ENCODE measurements around the gene MAFF. TPM values are rescaled to one million over a fixed set of nuclear protein-coding genes. Genes with fewer than 3 reads are reported as not detected.
A peak's percentile ranks its signal among the peaks of the same experiment; 100 is the strongest.

MAFF gene
- total and polyA plus RNA-seq, 9 of the 15 experiments (the other 6 are each of a cell fraction or from before 2014, with no cell fraction given) = 0.51 to 8.0 (median 5.4) TPM

- peaks cover 13 to 18% of the 10 kb centered on the region in 2 experiments; a peak in 4 of 5 replicates for H3K4me1 ChIP-seq (replicated peaks in 1 of 2; ENCODE audit: control insufficient read depth in 2 of 2, insufficient read depth in 2 of 2, low read length in 2 of 2)
- no TSS peak for BruUV-seq (replicated peaks)
- peak overlapping the region in 1 of 2 experiments; percentile 76; a peak in 2 of 4 replicates for H3K9ac ChIP-seq (ENCODE audit: insufficient read depth in 1 of 2, low read depth in 2 of 2, low read length in 2 of 2)
- no peak overlapping the region for H3K27ac ChIP-seq (ENCODE audit: extremely low read depth, low read depth, low read length)
- H3K9me3 ChIP-seq (replicated peaks; ENCODE audit: control insufficient read depth, insufficient read depth, low read depth, low read length) = no peaks in the 10 kb centered on the region
- intact Hi-C loops (cut with micrococcal nuclease) = no loop called here
- no peak for FAIRE-seq
- TF ChIP-seq GTF2F1 (IDR thresholded peaks at IDR 0.05; ENCODE audit: low read depth, low read length) (no peak), NFIC (IDR thresholded peaks at IDR 0.05) (peak; percentile 58)
- H3K36me3 ChIP-seq (ENCODE audit: control insufficient read depth, insufficient read depth, low read length) = no peaks in the 10 kb centered on the region; the same call in 2 of the 3 replicates
- no peaks in the 10 kb centered on the region for H3K27me3 ChIP-seq (ENCODE audit: control insufficient read depth in 2 of 2, insufficient read depth in 2 of 2, low read length in 2 of 2)
- H3K4me3 ChIP-seq = no peak overlapping the region
- in situ Hi-C loops (cut with MboI) = no loop called here
- peaks cover 29% of the 10 kb centered on the region; the same call in 2 of the 3 replicates for H3K79me2 ChIP-seq (ENCODE audit: control insufficient read depth, insufficient read depth, low read length)
- WGBS (ENCODE audit: insufficient coverage, low coverage, missing lambda C conversion rate) = 61% methylated on average over 3 of the region's 4 CpGs
- ATAC-seq = peak; percentile 27; the same call in 2 of the 3 replicates
- no peak overlapping the region for H2AFZ ChIP-seq (ENCODE audit: low read depth, low read length)
- H3K4me2 ChIP-seq (ENCODE audit: insufficient read depth, low read length) = no peak overlapping the region
- H3K9me1 ChIP-seq (ENCODE audit: control insufficient read depth, insufficient read depth, low read length) = no peaks in the 10 kb centered on the region
- POLR2A ChIA-PET = interaction anchor here (0.6 to 1.4 kb wide), 3 partner anchors 8 to 376 kb away, joined by 3 read pairs; no protein-coding TSS in a partner anchor
- no peaks in the 10 kb centered on the region for H4K20me1 ChIP-seq (replicated peaks; ENCODE audit: control insufficient read depth, insufficient read depth, low read length)
- no peak for DNase-seq (ENCODE audit: extremely low read depth in 1 of 4, low spot score in 3 of 4)
- CTCF ChIA-PET (ENCODE audit: low intra/inter-chr PET ratio) = no interaction called here
Measured at GRCh38 chr22:38257650-38258250, 56.0 kb downstream of the MAFF start.

DNA sequence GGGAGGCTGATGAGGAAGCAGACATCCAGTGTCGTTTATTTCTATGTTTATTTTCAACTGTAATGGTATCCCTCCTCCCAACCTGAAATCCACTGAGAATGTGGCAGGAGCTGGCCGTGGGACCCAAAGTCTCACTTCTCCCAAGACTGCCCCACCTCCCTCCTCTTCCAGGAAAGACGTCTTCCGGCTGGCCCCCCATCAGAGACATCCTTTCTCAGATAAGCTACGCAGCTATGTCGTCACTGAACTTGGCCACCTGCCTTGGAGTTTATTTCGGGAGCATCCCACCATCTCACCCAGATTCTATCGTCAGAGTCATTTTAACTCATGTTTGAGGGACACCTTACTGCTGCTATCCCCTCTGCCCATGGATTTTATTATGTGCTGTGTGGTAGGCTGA lies 57.1 kb downstream of the MAFF start:
- peaks cover 4% of the 10 kb centered on the region; the same call in 2 of the 3 replicates for H3K36me3 ChIP-seq (ENCODE audit: control insufficient read depth, insufficient read depth, low read length)
- ATAC-seq = peak; percentile 18; the same call in 1 of the 3 replicates
- H3K4me2 ChIP-seq (ENCODE audit: insufficient read depth, low read length) = no peak overlapping the region; the same call in 1 of the 2 replicates
- H3K9me3 ChIP-seq (replicated peaks; ENCODE audit: control insufficient read depth, insufficient read depth, low read depth, low read length) = no peaks in the 10 kb centered on the region
- WGBS (ENCODE audit: insufficient coverage, low coverage, missing lambda C conversion rate) = 0% methylated on average over 6 of the region's 8 CpGs
- intact Hi-C loops (cut with micrococcal nuclease) (no loop called here), in situ Hi-C loops (cut with MboI) (no loop called here)
- no peak overlapping the region for H2AFZ ChIP-seq (ENCODE audit: low read depth, low read length)
- POLR2A ChIA-PET = interaction anchor here (0.9 to 1.4 kb wide), 3 partner anchors 8 to 26 kb away, joined by 3 to 4 read pairs (median 3); no protein-coding TSS in a partner anchor
- H3K27me3 ChIP-seq (ENCODE audit: control insufficient read depth in 2 of 2, insufficient read depth in 2 of 2, low read length in 2 of 2) = no peaks in the 10 kb centered on the region
- peaks cover 29% of the 10 kb centered on the region for H3K79me2 ChIP-seq (ENCODE audit: control insufficient read depth, insufficient read depth, low read length)
- no peaks in the 10 kb centered on the region for H3K9me1 ChIP-seq (ENCODE audit: control insufficient read depth, insufficient read depth, low read length)
- no peak overlapping the region for H3K4me3 ChIP-seq
- no peak overlapping the region for H3K27ac ChIP-seq (ENCODE audit: extremely low read depth, low read depth, low read length)
- H3K9ac ChIP-seq (ENCODE audit: insufficient read depth in 1 of 2, low read depth in 2 of 2, low read length in 2 of 2) = no peak overlapping the region
- DNase-seq (ENCODE audit: extremely low read depth in 1 of 4, low spot score in 3 of 4) = peak in 2 of 4 experiments; percentile 33 to 53
- BruUV-seq (replicated peaks) = no TSS peak
- peaks cover 13 to 18% of the 10 kb centered on the region in 2 experiments; a peak in 4 of 5 replicates for H3K4me1 ChIP-seq (replicated peaks in 1 of 2; ENCODE audit: control insufficient read depth in 2 of 2, insufficient read depth in 2 of 2, low read length in 2 of 2)
- CTCF ChIA-PET (ENCODE audit: low intra/inter-chr PET ratio) = no interaction called here
- no peaks in the 10 kb centered on the region for H4K20me1 ChIP-seq (replicated peaks; ENCODE audit: control insufficient read depth, insufficient read depth, low read length)
- no peak for FAIRE-seq
- TF ChIP-seq, protein P1, sequence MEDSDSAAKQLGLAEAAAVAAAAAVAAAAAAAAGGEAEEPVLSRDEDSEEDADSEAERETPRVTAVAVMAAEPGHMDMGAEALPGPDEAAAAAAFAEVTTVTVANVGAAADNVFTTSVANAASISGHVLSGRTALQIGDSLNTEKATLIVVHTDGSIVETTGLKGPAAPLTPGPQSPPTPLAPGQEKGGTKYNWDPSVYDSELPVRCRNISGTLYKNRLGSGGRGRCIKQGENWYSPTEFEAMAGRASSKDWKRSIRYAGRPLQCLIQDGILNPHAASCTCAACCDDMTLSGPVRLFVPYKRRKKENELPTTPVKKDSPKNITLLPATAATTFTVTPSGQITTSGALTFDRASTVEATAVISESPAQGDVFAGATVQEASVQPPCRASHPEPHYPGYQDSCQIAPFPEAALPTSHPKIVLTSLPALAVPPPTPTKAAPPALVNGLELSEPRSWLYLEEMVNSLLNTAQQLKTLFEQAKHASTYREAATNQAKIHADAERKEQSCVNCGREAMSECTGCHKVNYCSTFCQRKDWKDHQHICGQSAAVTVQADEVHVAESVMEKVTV (CRISPR knock-in tag; IDR thresholded peaks at IDR 0.05) = no peak
- 0 out of 2 replicates have a peak, but pooled peaks have one; percentile 9 for TF ChIP-seq NFIC (IDR thresholded peaks at IDR 0.05)
- no peak for TF ChIP-seq RBM22 (IDR thresholded peaks at IDR 0.05; ENCODE audit: low read depth, low read length, poor library complexity, severe bottlenecking)
- peak; percentile 66 for TF ChIP-seq CTBP1 (IDR thresholded peaks at IDR 0.05; ENCODE audit: borderline replicate concordance)
- TF ChIP-seq GABPA (tag; conservative IDR thresholded peaks at IDR 0.05; ENCODE audit: low read depth) = 0 out of 2 replicates have a peak, but pooled peaks have one; percentile 13
- TF ChIP-seq POLR2H (tag; IDR thresholded peaks at IDR 0.05; ENCODE audit: low read depth) = no peak
- no peak for TF ChIP-seq ZNF436 (CRISPR knock-in tag; IDR thresholded peaks at IDR 0.05)
- TF ChIP-seq CREM (IDR thresholded peaks at IDR 0.05; ENCODE audit: low read depth) = peak; percentile 74
- TF ChIP-seq CXXC5 (CRISPR knock-in tag; IDR thresholded peaks at IDR 0.05) = peak; percentile 55
- TF ChIP-seq ZNF143 (CRISPR knock-in tag; IDR thresholded peaks at IDR 0.05) = no peak
- no peak for TF ChIP-seq MAX (CRISPR knock-in tag; IDR thresholded peaks at IDR 0.05)
- no peak for TF ChIP-seq ZSCAN32 (CRISPR knock-in tag; IDR thresholded peaks at IDR 0.05)
